MG63 (cell line): ENCODE measurements around the gene SEC23A. TPM values are rescaled to one million over a fixed set of nuclear protein-coding genes. Genes with fewer than 3 reads are reported as not detected.
"Not testable (repeated sequence)": the region's sequence is repeated elsewhere in the genome, so short reads cannot be mapped to it uniquely, and the experiment has no call there.

ENCODE experiments used
- DNase-seq: peaks from one replicate; pipeline ENCODE4 v3.0.0-alpha.2; 2020
- H3K27me3 ChIP-seq: fragments of 250-450 bp; sonication (Bioruptor Pico); 2 replicates; pipeline ENCODE4 v1.5.1; 2020; ENCODE audit warnings: mild to moderate bottlenecking, moderate library complexity
- H3K36me3 ChIP-seq: fragments of 250-450 bp; sonication (Bioruptor Pico); 2 replicates; pipeline ENCODE4 v1.5.1; 2020; ENCODE audit warnings: mild to moderate bottlenecking, moderate library complexity
- H3K4me3 ChIP-seq: fragments of 250-450 bp; sonication (Bioruptor Pico); 2 replicates; pipeline ENCODE4 v1.5.1; 2020; ENCODE audit warnings: mild to moderate bottlenecking, moderate library complexity
- H3K9me3 ChIP-seq: fragments of 250-450 bp; sonication (Bioruptor Pico); 2 replicates; pipeline ENCODE4 v1.5.1; 2020; ENCODE audit warnings: mild to moderate bottlenecking, moderate library complexity
- total RNA-seq: library from RNA; depleted of rRNA; stranded (reverse); fragments of >200 nt; shearing (Covaris generic); gene quantifications from 2 replicates; pipeline ENCODE4 v1.2.3, GENCODE V29; 2014; ENCODE audit warnings: low replicate concordance

Gene SEC23A
- total RNA-seq, 1 experiment from 2014 or later, result 125 TPM

DNA sequence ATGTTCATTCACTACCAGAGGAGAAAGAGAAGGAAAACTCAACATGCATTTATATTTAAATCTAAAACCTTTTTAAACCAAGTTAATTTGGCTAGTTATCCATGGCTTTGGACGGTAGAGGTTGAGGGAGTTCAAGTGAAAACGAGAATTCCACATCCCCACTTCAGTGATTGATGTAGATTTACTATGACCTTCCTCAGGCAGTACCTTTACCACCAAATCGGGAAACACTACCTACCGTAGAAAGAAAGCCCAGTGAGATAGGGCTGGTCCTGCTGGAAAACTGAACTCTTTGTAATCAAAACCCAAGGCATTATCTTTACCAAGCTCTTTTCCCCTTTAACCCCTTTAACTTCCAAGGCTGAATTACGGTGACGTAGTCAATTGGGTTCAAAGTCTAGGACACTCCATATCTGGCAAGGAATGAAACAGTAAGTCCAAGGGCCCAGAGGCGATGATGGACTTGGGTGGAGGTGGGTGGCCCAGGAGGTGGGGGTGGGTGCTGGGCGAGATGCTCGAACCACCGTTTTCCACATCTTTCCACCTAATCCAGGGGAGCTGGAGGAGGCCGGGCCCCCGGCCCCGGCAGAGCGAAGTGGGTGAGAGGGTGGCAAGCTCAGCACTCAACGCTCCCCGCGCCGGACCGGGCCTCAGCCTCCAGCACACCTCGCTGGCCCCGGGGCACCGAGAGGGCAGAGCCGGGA lies 618 bp downstream of the SEC23A start:
- H3K4me3 ChIP-seq, result peak overlapping the region; percentile 82
- DNase-seq, result no peak

DNA sequence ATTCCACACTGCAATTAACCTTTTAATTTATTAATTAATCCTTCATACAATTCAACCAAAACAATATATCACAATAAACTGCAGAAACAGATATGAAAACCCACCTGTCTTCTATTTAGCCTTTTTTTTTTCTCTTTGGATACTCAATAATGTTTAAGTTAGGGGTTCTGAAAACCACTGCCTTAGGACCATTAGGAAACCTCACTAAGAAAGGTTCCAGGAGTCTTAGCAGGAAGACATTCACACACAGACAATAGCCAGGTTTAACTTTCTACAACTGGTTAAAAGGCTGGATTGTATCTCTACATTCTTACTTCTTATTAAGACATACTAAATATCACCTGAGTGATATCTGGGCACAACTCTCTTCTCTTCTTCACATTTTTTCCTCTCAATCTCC lies 3.3 kb downstream of the SEC23A start:
- Histone ChIP-seq H3K36me3 (peaks cover 2% of the 10 kb centered on the region), H3K4me3 (no peak overlapping the region), H3K9me3 (no peaks in the 10 kb centered on the region), H3K27me3 (no peaks in the 10 kb centered on the region)
- no peak for DNase-seq

More for the DNA sequence above, 618 bp downstream of the SEC23A start:
- Histone ChIP-seq H3K36me3 (no peaks in the 10 kb centered on the region), H3K9me3 (no peaks in the 10 kb centered on the region), H3K27me3 (no peaks in the 10 kb centered on the region)

DNA sequence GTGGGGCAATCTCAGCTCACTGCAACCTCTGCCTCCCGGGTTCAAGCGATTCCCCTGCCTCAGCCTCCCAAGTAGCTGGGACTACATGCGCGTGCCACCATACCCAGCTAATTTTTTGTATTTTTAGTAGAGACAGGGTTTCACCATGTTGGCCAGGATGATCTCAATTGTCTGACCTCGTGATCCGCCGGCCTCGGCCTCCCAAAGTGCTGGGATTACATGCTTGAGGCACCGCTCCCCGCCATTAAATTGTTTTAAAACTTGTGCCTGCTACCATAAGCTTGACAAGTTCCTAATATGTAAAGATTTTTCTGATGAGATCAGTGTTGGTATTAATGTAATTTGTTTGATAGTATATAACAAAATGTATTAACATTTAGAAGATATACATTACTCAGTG lies 3.8 kb downstream of the SEC23A start:
- not testable (repeated sequence) for H3K9me3 ChIP-seq, H3K27me3 ChIP-seq, DNase-seq, H3K4me3 ChIP-seq, H3K36me3 ChIP-seq

DNA sequence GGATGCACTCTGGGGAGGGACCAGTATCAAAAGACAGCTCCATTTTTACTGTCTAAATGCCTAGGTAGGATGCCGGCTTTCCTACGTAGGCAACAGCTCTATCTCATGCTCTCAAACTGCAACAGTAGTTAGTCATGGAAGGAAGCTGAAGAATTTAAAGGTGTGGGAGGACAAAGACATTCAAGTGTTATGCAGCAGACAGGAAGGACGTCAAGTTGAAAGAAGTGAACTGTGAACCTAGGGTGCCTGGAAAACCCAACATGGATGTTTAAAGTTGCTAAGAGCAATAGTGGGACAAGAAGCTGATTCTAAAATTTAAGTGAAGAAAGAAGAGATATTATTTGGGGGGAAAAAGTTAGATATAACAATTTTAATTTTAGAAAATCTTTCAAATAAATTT lies 5.9 kb downstream of the SEC23A start:
- Histone ChIP-seq H3K4me3 (no peak overlapping the region), H3K9me3 (no peaks in the 10 kb centered on the region), H3K27me3 (no peaks in the 10 kb centered on the region), H3K36me3 (peaks cover 2% of the 10 kb centered on the region)
- DNase-seq, result no peak

DNA sequence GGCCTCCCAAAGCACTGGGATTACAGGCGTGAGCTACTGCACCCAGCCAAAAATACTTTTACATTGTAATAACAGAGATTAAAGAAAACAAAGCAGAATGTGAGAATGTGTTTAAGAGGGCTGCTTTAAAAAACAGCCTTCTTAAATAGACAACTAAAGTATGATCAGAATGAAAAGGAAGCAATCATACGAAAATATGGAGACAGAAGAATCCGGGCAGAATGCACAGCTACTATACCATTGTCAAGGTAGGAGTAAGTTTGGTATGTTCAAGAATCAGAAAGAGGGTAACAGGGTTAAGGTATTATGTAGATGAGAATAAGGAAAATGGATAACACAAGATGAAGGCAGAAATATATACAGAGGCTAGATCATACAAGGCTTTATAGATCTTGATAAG lies 8.5 kb downstream of the SEC23A start:
- Histone ChIP-seq H3K27me3 (no peaks in the 10 kb centered on the region), H3K36me3 (peaks cover 16% of the 10 kb centered on the region), H3K4me3 (no peak overlapping the region), H3K9me3 (no peaks in the 10 kb centered on the region)
- no peak for DNase-seq

DNA sequence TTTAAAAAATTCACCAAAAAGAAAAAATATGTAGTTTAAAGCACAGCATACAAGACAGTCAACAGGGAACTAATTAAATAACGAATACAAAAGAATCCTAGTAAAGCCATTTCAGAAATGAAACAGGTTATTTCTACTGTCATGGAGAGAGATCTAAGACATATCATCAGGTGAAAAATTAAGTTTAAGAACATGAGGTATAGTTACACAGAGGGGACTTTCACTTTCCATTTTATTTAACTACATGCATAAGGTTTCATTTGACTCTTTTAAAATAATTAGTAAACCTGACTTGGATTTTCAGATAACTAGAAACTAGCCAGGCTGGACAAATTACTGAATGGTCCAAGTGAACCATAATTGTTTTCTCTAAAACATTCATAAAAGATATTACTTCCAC lies 11.3 kb downstream of the SEC23A start:
- no peaks in the 10 kb centered on the region for H3K9me3 ChIP-seq
- H3K4me3 ChIP-seq, result no peak overlapping the region
- no peak for DNase-seq
- H3K36me3 ChIP-seq, result peaks cover 27% of the 10 kb centered on the region
- H3K27me3 ChIP-seq, result no peaks in the 10 kb centered on the region

DNA sequence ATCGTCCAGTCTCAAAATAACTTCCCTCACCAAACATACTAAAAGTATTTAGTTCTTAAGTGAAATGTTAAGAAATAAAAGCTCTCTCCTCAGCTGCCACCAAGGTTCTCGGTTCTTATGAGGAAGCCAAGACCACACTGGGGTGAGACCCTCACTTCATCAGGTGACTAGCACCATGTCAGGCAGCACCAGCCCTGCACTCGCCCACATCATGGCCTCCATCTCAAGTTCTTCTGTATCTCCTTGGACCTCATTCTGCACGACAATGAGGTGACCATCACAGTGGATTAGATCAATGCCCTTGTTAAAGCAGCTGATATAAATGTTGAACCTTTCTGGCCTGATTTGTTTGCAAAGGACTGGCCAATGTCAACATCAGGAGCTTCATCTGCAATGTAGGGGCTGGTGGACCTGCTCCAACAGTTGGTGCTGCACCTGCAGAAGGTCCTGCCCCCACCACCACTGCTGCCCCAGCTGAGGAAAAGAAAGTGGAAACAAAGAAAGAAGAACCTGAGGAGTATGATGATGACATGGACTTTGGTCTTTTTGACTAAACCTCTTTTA lies 12.4 kb downstream of the SEC23A start:
- peaks cover 28% of the 10 kb centered on the region for H3K36me3 ChIP-seq
- H3K9me3 ChIP-seq, result no peaks in the 10 kb centered on the region
- no peak overlapping the region for H3K4me3 ChIP-seq
- DNase-seq, result no peak
- H3K27me3 ChIP-seq, result no peaks in the 10 kb centered on the region

DNA sequence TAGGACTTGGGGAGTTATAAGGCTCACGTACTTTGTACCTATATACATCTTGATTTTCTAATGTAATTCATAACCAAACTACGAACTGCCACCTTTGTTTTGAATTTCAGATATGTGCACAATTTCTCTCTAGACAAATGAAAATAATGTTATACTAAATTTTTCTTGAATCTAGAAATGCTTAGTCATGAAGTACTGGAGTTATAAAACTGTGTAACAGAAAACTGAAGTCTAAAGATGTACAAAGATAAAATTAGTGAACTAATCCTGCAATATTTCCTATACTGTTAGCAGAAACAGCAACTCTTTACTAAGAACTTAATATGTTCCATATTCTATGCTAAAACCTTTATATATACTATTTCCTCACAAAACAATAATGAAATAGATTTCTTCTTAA lies 15.5 kb downstream of the SEC23A start:
- H3K9me3 ChIP-seq, result no peaks in the 10 kb centered on the region
- peaks cover 34% of the 10 kb centered on the region for H3K36me3 ChIP-seq
- no peak overlapping the region for H3K4me3 ChIP-seq
- no peaks in the 10 kb centered on the region for H3K27me3 ChIP-seq
- DNase-seq, result no peak

DNA sequence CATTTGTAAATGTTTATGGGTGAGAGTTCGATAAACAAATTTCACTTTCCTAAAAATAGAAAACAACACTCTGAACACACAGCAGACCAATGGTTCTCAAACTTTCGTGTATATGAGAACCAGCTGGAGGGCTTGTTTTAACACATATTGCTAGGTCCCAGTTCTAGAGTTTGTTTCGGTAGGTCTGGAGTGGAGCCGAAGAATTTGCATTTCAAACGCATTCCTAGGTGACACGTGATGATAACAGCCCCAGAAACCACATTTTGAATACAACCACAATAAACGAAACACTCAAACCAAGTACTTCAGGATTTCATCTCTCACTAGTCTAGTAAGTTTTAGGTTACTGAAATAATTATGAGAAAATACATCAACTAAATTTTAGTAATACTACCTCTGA lies 17.1 kb downstream of the SEC23A start:
- no peaks in the 10 kb centered on the region for H3K9me3 ChIP-seq
- H3K36me3 ChIP-seq, result peaks cover 29% of the 10 kb centered on the region
- H3K27me3 ChIP-seq, result no peaks in the 10 kb centered on the region
- DNase-seq, result no peak
- H3K4me3 ChIP-seq, result no peak overlapping the region

DNA sequence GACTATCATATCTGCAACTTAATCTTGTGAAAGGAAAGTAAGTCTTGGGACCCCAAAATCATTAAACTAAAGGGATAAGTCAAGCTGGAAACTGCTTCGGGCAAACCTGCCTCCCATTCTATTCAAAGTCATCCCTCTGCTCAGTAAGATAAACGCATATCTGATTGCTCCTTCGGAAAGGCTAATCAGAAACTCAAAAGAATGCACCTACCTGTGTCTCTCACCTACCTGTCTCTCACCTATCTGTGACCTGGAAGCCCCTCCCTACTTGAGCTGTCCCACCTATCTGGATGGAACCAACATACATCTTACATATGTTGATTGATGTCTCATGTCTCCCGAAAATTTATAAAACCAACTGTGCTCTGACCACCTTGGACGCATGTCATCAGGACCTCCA lies 19.9 kb downstream of the SEC23A start:
- no peak for DNase-seq
- Histone ChIP-seq H3K4me3 (no peak overlapping the region), H3K27me3 (no peaks in the 10 kb centered on the region), H3K36me3 (peaks cover 21% of the 10 kb centered on the region), H3K9me3 (no peaks in the 10 kb centered on the region)

DNA sequence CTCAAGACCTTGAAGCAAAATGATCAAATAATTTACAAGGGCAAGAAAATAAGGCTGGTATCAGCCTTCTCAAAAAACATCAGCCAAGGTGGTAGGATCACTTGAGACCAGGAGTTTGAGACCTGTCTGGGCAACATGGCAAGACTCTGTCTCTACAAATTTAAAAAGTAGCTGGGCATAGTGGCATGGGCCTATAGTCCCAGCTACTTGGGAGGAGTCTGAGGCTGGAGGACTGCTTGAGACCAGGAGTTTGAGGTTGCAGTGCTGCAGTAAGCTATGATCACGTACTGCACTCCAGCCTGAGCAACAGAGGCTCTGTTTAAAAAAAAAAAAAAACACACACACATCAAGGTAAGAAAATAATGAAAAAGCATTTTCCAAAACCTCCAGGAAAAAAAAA lies 22.1 kb downstream of the SEC23A start:
- Histone ChIP-seq H3K27me3 (no peaks in the 10 kb centered on the region), H3K9me3 (no peaks in the 10 kb centered on the region), H3K4me3 (no peak overlapping the region), H3K36me3 (peaks cover 10% of the 10 kb centered on the region)
- no peak for DNase-seq

DNA sequence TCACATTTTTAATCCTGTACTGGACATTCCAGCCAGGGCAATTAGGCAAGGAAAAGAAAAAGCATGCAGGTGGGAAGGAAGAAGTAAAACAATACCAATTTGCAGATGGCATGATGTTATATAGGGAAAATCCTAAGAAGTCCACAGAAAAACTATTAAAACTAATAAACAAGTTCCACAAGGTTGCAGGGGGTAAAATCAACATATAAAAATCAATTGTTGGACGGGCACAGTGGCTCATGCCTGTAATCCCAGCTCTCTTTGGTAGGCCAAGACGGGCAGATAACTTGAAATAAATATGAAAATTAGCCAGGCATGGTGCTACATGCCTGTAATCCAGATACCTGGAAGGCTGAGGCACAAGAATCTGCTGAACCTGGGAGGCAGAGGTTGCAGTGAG lies 31.9 kb downstream of the SEC23A start:
- Histone ChIP-seq H3K36me3 (peaks cover 13% of the 10 kb centered on the region), H3K4me3 (no peak overlapping the region), H3K9me3 (no peaks in the 10 kb centered on the region), H3K27me3 (no peaks in the 10 kb centered on the region)
- no peak for DNase-seq

DNA sequence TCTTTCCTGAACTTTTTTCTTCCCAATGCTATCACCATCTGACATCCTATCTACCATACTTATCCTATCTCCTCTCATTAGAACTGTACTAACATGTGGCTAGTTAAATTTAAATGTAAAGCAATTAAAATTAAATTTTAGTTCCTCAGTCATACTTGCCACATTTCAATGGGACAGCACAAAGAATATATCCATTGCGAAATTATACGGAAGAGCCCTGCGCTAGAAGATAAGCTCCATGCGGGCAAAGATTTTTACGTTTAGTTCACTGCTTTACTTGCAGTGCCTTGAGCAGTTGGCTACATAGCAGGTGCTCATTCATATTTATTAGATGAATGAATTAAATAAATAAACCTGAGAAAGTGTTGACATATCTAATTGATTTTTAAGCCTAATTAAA lies 33.1 kb downstream of the SEC23A start:
- DNase-seq, result no peak
- no peaks in the 10 kb centered on the region for H3K9me3 ChIP-seq
- no peak overlapping the region for H3K4me3 ChIP-seq
- H3K27me3 ChIP-seq, result no peaks in the 10 kb centered on the region
- peaks cover 13% of the 10 kb centered on the region for H3K36me3 ChIP-seq

DNA sequence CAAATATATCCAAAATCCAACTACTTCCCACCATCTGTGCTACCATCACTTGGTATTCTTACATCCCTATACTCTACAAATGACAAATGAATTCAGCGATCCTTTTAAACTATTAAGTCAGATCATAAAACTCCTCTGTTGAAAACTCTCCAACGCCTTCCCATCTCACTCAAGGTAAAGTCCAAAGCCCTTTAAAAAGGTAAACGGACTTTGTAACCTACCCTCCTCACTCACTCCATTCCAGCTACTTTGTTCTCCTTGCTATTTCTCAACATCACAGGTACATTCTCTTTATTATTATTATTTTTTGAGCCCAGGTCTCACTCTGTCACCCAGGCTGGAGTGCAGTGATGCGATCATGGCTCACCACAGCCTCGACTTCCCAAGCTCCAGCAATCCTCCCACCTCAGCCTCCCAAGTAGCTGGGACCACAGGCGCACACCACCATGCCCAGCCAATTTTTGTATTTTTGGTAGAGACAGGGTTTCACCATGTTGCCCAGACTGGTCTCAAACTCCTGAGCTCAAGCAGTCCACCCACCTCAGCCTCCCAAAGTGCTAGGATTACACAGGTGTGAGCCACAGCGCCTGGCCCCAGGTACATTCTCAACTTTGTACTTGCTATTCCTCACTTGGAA lies 33.7 kb downstream of the SEC23A start:
- peaks cover 12% of the 10 kb centered on the region for H3K36me3 ChIP-seq
- H3K4me3 ChIP-seq, DNase-seq, H3K27me3 ChIP-seq, H3K9me3 ChIP-seq: not testable (repeated sequence)

DNA sequence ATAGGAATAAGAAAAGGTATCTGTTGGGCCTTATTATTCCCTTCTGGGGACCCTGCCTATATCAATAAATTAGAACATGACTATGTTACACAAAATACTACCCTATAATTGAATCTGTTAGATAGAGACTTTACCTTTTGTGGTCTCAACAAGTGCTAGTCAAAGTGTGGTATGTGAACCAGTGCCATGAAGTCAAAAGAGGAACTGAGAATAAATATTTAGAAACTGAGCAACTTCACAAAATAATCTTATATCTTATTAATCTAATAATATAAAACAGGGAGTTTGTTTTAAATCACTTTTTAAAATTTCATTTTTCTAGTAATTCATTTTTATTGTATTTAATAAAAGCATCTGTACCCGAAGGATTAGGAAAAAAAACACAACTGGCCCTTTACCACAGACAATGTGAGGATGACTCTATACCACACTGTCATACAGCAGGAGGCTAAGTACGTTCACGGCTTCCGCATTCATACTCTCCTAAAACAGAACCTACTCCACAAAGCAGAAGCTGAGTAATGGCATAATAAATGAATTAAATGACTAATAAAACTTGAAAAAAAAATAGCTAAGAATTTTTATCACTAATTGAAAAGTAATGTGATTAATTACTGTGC lies 42.1 kb downstream of the SEC23A start:
- Histone ChIP-seq H3K36me3 (peaks cover 59% of the 10 kb centered on the region), H3K27me3 (no peaks in the 10 kb centered on the region), H3K4me3 (no peak overlapping the region), H3K9me3 (peaks cover 2% of the 10 kb centered on the region; the same call in 1 of the 2 replicates)
- no peak for DNase-seq

DNA sequence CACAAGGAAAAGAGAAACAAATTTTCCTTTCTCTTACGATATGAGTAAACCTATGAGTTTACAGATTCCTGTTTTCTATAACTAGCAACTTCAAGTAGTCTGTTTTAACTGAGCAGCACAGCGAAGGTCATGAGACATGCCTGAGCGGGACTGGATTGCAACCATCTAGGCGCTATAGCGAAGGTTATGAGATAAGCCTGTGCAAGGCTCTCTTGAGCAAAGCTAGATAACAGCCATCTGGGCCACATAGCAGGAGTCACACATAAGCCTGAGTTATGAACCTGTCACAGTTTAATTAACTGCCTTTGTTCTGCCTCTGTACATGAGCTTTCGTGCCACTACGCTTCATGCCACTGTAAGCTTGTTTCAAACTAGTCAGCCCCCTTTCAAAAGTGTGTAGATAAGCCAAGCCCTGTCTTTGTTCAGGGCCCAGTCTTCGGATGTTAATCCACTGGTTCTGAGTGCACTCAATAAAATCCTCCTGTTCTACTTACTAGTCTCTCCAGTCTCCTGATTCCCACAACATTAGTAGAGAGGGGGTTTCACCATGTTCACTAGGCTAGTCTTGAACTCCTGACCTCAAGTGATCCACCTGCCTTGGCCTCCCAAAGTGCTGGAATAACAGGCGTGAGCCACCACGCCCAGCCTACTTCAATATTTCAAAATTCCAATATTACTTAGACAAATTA lies 47.1 kb downstream of the SEC23A start:
- Histone ChIP-seq H3K4me3 (no peak overlapping the region), H3K36me3 (peaks cover 60% of the 10 kb centered on the region), H3K9me3 (peaks cover 2% of the 10 kb centered on the region), H3K27me3 (no peaks in the 10 kb centered on the region)
- no peak for DNase-seq

DNA sequence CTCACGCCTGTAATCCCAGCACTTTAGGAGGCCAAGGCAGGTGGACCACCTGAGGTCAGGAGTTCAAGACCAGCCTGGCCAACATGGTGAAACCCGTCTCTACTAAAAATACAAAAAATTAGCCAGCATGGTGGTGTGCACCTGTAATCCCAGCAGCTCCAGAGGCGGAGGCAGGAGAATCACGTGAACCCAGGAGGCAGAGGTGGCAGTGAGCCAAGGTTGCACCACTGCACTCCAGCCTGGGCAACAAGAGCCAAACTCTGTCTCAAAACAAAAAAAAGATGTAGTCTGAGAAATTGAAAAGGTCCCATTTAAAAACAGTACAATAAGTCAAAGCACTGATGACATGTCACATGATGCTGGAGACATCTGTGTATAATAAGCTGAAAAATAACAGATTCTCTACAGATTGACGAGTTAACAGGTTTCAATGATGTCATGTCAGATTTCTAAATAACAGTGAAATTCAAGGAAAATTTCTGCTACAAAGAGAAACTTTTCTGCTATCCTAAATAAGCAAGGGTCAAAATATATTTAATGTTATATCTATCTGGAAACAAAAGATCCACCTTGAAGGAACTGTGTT lies 50.1 kb downstream of the SEC23A start:
- H3K9me3 ChIP-seq, DNase-seq, H3K4me3 ChIP-seq, H3K27me3 ChIP-seq: not testable (repeated sequence)
- peaks cover 43% of the 10 kb centered on the region for H3K36me3 ChIP-seq
